Measurements from ENCODE around the gene ACTR8.

- TF ChIP-seq, protein P1, sequence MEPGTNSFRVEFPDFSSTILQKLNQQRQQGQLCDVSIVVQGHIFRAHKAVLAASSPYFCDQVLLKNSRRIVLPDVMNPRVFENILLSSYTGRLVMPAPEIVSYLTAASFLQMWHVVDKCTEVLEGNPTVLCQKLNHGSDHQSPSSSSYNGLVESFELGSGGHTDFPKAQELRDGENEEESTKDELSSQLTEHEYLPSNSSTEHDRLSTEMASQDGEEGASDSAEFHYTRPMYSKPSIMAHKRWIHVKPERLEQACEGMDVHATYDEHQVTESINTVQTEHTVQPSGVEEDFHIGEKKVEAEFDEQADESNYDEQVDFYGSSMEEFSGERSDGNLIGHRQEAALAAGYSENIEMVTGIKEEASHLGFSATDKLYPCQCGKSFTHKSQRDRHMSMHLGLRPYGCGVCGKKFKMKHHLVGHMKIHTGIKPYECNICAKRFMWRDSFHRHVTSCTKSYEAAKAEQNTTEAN (CRISPR knock-in tag; conservative IDR thresholded peaks at IDR 0.05), result no peak
- TF ChIP-seq TEAD3 (CRISPR knock-in tag; optimal IDR thresholded peaks at IDR 0.05; ENCODE audit: borderline replicate concordance) (no peak), NFIC (IDR thresholded peaks at IDR 0.05; ENCODE audit: low read length) (no peak), RFXANK (CRISPR knock-in tag; IDR thresholded peaks at IDR 0.05) (no peak)
- TF ChIP-seq, protein P2, sequence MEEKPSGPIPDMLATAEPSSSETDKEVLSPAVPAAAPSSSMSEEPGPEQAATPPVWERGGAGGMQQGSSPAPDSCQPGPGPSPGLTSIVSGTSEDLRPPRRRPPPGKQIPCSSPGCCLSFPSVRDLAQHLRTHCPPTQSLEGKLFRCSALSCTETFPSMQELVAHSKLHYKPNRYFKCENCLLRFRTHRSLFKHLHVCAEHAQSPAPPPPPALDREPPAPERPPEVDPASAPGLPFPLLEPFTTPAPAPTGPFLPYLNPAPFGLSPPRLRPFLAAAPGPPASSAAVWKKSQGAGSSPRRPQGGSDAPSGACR (CRISPR knock-in tag; IDR thresholded peaks at IDR 0.05), result no peak
- TF ChIP-seq, protein P3, sequence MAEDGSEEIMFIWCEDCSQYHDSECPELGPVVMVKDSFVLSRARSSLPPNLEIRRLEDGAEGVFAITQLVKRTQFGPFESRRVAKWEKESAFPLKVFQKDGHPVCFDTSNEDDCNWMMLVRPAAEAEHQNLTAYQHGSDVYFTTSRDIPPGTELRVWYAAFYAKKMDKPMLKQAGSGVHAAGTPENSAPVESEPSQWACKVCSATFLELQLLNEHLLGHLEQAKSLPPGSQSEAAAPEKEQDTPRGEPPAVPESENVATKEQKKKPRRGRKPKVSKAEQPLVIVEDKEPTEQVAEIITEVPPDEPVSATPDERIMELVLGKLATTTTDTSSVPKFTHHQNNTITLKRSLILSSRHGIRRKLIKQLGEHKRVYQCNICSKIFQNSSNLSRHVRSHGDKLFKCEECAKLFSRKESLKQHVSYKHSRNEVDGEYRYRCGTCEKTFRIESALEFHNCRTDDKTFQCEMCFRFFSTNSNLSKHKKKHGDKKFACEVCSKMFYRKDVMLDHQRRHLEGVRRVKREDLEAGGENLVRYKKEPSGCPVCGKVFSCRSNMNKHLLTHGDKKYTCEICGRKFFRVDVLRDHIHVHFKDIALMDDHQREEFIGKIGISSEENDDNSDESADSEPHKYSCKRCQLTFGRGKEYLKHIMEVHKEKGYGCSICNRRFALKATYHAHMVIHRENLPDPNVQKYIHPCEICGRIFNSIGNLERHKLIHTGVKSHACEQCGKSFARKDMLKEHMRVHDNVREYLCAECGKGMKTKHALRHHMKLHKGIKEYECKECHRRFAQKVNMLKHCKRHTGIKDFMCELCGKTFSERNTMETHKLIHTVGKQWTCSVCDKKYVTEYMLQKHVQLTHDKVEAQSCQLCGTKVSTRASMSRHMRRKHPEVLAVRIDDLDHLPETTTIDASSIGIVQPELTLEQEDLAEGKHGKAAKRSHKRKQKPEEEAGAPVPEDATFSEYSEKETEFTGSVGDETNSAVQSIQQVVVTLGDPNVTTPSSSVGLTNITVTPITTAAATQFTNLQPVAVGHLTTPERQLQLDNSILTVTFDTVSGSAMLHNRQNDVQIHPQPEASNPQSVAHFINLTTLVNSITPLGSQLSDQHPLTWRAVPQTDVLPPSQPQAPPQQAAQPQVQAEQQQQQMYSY (CRISPR knock-in tag; IDR thresholded peaks at IDR 0.05), result no peak
Observed at GRCh38 chr3:53902067-53902466, 20.1 kb upstream of the ACTR8 start.

Data from HepG2 (cell line).